ENCODE results near the gene PHLPP1. TPM values are rescaled to one million over a fixed set of nuclear protein-coding genes. Genes with fewer than 3 reads are reported as not detected.
A peak's percentile ranks its signal among the peaks of the same experiment; 100 is the strongest.

Gene PHLPP1
- total RNA-seq, 2 donors from 2014 or later: 8.6 to 20.8 TPM

GRCh38 chr18:62711781-62712180 is 3.6 kb upstream of the PHLPP1 start:
- Histone ChIP-seq H3K9me3 (no peaks in the 10 kb centered on the region), H3K27ac (no peak overlapping the region), H3K27me3 (no peaks in the 10 kb centered on the region), H3K4me1 (peaks cover 6% of the 10 kb centered on the region), H3K4me3 (no peak overlapping the region), H3K36me3 (replicated peaks in 1 of 2; ENCODE audit: insufficient read depth in 1 of 2, low read depth in 2 of 2) (no peaks in the 10 kb centered on the region)
- ATAC-seq (no peak), DNase-seq (no peak)
- intact Hi-C loops (cut with DNase I): no loop called here
- 94 to 96% methylated on average over 13 of the region's 13 CpGs for WGBS, 2 donors
- TF ChIP-seq POLR2A (IDR thresholded peaks at IDR 0.05) (no peak), CTCF (IDR thresholded peaks at IDR 0.05) (no peak)

GRCh38 chr18:62713651-62714247 is 1.6 kb upstream of the PHLPP1 start:
- Histone ChIP-seq H3K9me3 (no peaks in the 10 kb centered on the region), H3K4me3 (no peak overlapping the region), H3K36me3 (replicated peaks in 1 of 2; ENCODE audit: insufficient read depth in 1 of 2, low read depth in 2 of 2) (no peaks in the 10 kb centered on the region), H3K27me3 (no peaks in the 10 kb centered on the region), H3K27ac (no peak overlapping the region), H3K4me1 (peaks cover 15% of the 10 kb centered on the region)
- 83 to 86% methylated on average over 11 to 17 of the region's 17 CpGs for WGBS, 2 donors
- TF ChIP-seq CTCF (IDR thresholded peaks at IDR 0.05) (no peak), POLR2A (IDR thresholded peaks at IDR 0.05) (no peak)
- intact Hi-C loops (cut with DNase I): no loop called here
- DNase-seq (peak in 1 of 4 donors; percentile 14), ATAC-seq (no peak)

GRCh38 chr18:62714671-62715435 is 488 bp upstream of the PHLPP1 start:
- TF ChIP-seq POLR2A (IDR thresholded peaks at IDR 0.05): no peak
- peak; percentile 61 to 97 (median 94) for TF ChIP-seq CTCF (IDR thresholded peaks at IDR 0.05)
- intact Hi-C loops (cut with DNase I): no loop called here
- Histone ChIP-seq H3K4me3 (peak overlapping the region in 1 of 2 donors; percentile 33), H3K9me3 (no peaks in the 10 kb centered on the region), H3K36me3 (replicated peaks in 1 of 2; ENCODE audit: insufficient read depth in 1 of 2, low read depth in 2 of 2) (no peaks in the 10 kb centered on the region), H3K4me1 (peaks cover 26% of the 10 kb centered on the region), H3K27me3 (no peaks in the 10 kb centered on the region), H3K27ac (peak overlapping the region; percentile 96 to 98 (median 96))
- ATAC-seq (peak; percentile 89), DNase-seq (peak; percentile 99 to 100 (median 100))
- WGBS, 2 donors: 1 to 5% methylated on average over 16 to 50 of the region's 50 CpGs

GRCh38 chr18:62715759-62716615 is 646 bp downstream of the PHLPP1 start:
- no peaks in the 10 kb centered on the region for H3K36me3 ChIP-seq (replicated peaks in 1 of 2; ENCODE audit: insufficient read depth in 1 of 2, low read depth in 2 of 2)
- H3K9me3 ChIP-seq: no peaks in the 10 kb centered on the region
- intact Hi-C loops (cut with DNase I): no loop called here
- DNase-seq: peak; percentile 65 to 69 (median 68)
- H3K27me3 ChIP-seq: no peaks in the 10 kb centered on the region
- peak overlapping the region; percentile 96 to 98 (median 96) for H3K27ac ChIP-seq
- peak; percentile 16 for ATAC-seq
- 0 to 1% methylated on average over 3 to 117 of the region's 127 CpGs for WGBS, 2 donors
- H3K4me3 ChIP-seq: peak overlapping the region; percentile 35 to 52
- no peak for TF ChIP-seq CTCF (IDR thresholded peaks at IDR 0.05)
- TF ChIP-seq POLR2A (IDR thresholded peaks at IDR 0.05): no peak
- H3K4me1 ChIP-seq: peaks cover 31% of the 10 kb centered on the region
